SK-N-SH treated with all-trans-retinoic acid at 6 μM for 48 hours (cell line): Measurements from ENCODE around the gene FOXD4.
"Not testable (repeated sequence)": the region's sequence is repeated elsewhere in the genome, so short reads cannot be mapped to it uniquely, and the experiment has no call there.

Experiments used
- ATAC-seq: fragments of 200-7000 bp; cut with Tn5 transposase; 3 replicates; pipeline ENCODE4 v1.9.1; 2020; ENCODE audit warnings: mild to moderate bottlenecking, moderate library complexity

Gene FOXD4

GRCh38 chr9:117995-118467 lies at the start of gene FOXD4:
FOXD4 (minus strand) TSS chr9:118417; CDS start chr9:118119, 298 bp downstream.
- not testable (repeated sequence) for ATAC-seq

GRCh38 chr9:159871-160270 lies 41.7 kb upstream of the FOXD4 start:
- ATAC-seq, result not testable (repeated sequence)

GRCh38 chr9:151173-151572 lies 33.0 kb upstream of the FOXD4 start:
- not testable (repeated sequence) for ATAC-seq

GRCh38 chr9:139880-140279 lies 21.7 kb upstream of the FOXD4 start:
- ATAC-seq, result not testable (repeated sequence)

GRCh38 chr9:117144-117994 lies 848 bp downstream of the FOXD4 start:
- ATAC-seq, result not testable (repeated sequence)

- not testable (repeated sequence) for ATAC-seq
These were observed 1.8 kb downstream of the FOXD4 start for GRCh38 chr9:116239-117077.

GRCh38 chr9:115118-115451 lies 3.1 kb downstream of the FOXD4 start:
- peak; percentile 23; the same call in 2 of the 3 replicates for ATAC-seq

- peak; percentile 41 for ATAC-seq
These were observed 3.7 kb downstream of the FOXD4 start for GRCh38 chr9:114267-115117.

- ATAC-seq, result peak; percentile 44
These were observed 4.5 kb downstream of the FOXD4 start for GRCh38 chr9:113468-114266.

- ATAC-seq, result not testable (repeated sequence)
These were observed 5.4 kb downstream of the FOXD4 start for GRCh38 chr9:112589-113467.

GRCh38 chr9:110672-111071 lies 7.5 kb downstream of the FOXD4 start:
- ATAC-seq, result not testable (repeated sequence)

GRCh38 chr9:109540-109939 lies 8.7 kb downstream of the FOXD4 start:
- ATAC-seq, result not testable (repeated sequence)

GRCh38 chr9:108742-109495 lies 9.3 kb downstream of the FOXD4 start:
- not testable (repeated sequence) for ATAC-seq

GRCh38 chr9:105991-106390 lies 12.2 kb downstream of the FOXD4 start:
- not testable (repeated sequence) for ATAC-seq

GRCh38 chr9:100430-100829 lies 17.8 kb downstream of the FOXD4 start:
- ATAC-seq, result not testable (repeated sequence)

GRCh38 chr9:99867-100266 lies 18.4 kb downstream of the FOXD4 start:
- ATAC-seq, result not testable (repeated sequence)

GRCh38 chr9:98775-99174 lies 19.4 kb downstream of the FOXD4 start:
- ATAC-seq, result not testable (repeated sequence)

GRCh38 chr9:94992-95391 lies 23.2 kb downstream of the FOXD4 start:
- ATAC-seq, result not testable (repeated sequence)

- not testable (repeated sequence) for ATAC-seq
These were observed 23.9 kb downstream of the FOXD4 start for GRCh38 chr9:94323-94722.

GRCh38 chr9:93909-94308 lies 24.3 kb downstream of the FOXD4 start:
- ATAC-seq, result not testable (repeated sequence)
